ENCODE data around the gene ASCL1. TPM values are rescaled to one million over a fixed set of nuclear protein-coding genes. Genes with fewer than 3 reads are reported as not detected.

The ASCL1 gene
- total and polyA plus RNA-seq, 9 of the 15 experiments (the other 6 are each of a cell fraction or from before 2014, with no cell fraction given), result 0.01 to 0.09 (median 0.04) TPM; not detected in 3

DNA sequence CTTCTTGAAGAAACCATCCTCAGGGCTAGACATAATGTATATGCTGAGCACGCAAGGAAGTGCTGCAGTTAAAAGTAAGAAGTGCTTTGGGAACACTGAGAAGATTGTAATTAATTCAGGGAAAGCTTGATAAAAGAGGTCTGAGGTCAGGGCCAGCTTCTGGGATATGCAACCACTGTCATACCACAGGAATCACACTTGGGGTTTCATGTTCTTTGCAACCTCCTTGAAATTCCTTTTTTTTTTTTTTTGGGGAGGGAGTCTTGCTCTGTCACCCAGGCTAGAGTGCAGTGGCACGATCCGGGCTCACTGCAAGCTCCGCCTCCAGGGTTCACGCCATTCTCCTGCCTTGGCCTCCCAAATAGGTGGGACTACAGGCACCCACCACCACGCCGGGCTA, 47.3 kb upstream of the ASCL1 start (continued):
- TF ChIP-seq, protein P1, sequence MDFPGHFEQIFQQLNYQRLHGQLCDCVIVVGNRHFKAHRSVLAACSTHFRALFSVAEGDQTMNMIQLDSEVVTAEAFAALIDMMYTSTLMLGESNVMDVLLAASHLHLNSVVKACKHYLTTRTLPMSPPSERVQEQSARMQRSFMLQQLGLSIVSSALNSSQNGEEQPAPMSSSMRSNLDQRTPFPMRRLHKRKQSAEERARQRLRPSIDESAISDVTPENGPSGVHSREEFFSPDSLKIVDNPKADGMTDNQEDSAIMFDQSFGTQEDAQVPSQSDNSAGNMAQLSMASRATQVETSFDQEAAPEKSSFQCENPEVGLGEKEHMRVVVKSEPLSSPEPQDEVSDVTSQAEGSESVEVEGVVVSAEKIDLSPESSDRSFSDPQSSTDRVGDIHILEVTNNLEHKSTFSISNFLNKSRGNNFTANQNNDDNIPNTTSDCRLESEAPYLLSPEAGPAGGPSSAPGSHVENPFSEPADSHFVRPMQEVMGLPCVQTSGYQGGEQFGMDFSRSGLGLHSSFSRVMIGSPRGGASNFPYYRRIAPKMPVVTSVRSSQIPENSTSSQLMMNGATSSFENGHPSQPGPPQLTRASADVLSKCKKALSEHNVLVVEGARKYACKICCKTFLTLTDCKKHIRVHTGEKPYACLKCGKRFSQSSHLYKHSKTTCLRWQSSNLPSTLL (IDR thresholded peaks at IDR 0.05), result no peak
- TF ChIP-seq ZNF217 (CRISPR knock-in tag; IDR thresholded peaks at IDR 0.05) (no peak), ZNF717 (CRISPR knock-in tag; IDR thresholded peaks at IDR 0.05) (no peak), SAFB (IDR thresholded peaks at IDR 0.05; ENCODE audit: borderline replicate concordance, low read depth, low read length) (no peak), SP2 (IDR thresholded peaks at IDR 0.05; ENCODE audit: extremely low read depth, low read depth, low read length, poor library complexity, severe bottlenecking) (no peak), ZNF436 (CRISPR knock-in tag; IDR thresholded peaks at IDR 0.05) (no peak), SIRT6 (IDR thresholded peaks at IDR 0.05; ENCODE audit: low read depth, low read length) (no peak), ZNF165 (CRISPR knock-in tag; IDR thresholded peaks at IDR 0.05; ENCODE audit: borderline replicate concordance) (no peak), ZNF23 (CRISPR knock-in tag; IDR thresholded peaks at IDR 0.05) (no peak), HMG20A (CRISPR knock-in tag; conservative IDR thresholded peaks at IDR 0.05) (no peak)
- TF ChIP-seq, protein P2, sequence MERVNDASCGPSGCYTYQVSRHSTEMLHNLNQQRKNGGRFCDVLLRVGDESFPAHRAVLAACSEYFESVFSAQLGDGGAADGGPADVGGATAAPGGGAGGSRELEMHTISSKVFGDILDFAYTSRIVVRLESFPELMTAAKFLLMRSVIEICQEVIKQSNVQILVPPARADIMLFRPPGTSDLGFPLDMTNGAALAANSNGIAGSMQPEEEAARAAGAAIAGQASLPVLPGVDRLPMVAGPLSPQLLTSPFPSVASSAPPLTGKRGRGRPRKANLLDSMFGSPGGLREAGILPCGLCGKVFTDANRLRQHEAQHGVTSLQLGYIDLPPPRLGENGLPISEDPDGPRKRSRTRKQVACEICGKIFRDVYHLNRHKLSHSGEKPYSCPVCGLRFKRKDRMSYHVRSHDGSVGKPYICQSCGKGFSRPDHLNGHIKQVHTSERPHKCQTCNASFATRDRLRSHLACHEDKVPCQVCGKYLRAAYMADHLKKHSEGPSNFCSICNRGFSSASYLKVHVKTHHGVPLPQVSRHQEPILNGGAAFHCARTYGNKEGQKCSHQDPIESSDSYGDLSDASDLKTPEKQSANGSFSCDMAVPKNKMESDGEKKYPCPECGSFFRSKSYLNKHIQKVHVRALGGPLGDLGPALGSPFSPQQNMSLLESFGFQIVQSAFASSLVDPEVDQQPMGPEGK (CRISPR knock-in tag; IDR thresholded peaks at IDR 0.05; ENCODE audit: borderline replicate concordance), result no peak
